ENCODE results near the gene UGT1A7.

UGT1A7 gene

DNA sequence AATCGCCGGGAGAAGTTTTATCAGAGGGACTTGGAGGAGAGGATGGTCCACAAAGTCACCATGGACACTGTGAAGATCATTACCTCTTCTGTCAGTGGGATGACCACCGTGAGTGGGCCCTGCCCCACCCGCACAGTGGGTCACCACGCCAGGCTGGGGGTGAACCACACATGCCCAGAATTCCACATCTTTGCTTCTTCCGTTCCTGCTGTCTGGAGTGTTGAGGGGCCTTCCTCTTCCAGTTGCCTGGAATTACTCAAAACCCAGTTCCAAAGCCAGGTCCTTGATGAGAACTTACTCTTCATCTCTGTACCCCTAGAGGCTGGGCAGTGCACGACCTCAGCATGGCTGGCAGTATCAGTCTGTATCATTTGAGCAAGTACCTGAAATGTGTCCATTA, 118.5 kb downstream of the UGT1A7 start:
- H3K4me3 ChIP-seq (ENCODE audit: control insufficient read depth, low read depth, low read length): no peak overlapping the region
- TF ChIP-seq, protein P1, sequence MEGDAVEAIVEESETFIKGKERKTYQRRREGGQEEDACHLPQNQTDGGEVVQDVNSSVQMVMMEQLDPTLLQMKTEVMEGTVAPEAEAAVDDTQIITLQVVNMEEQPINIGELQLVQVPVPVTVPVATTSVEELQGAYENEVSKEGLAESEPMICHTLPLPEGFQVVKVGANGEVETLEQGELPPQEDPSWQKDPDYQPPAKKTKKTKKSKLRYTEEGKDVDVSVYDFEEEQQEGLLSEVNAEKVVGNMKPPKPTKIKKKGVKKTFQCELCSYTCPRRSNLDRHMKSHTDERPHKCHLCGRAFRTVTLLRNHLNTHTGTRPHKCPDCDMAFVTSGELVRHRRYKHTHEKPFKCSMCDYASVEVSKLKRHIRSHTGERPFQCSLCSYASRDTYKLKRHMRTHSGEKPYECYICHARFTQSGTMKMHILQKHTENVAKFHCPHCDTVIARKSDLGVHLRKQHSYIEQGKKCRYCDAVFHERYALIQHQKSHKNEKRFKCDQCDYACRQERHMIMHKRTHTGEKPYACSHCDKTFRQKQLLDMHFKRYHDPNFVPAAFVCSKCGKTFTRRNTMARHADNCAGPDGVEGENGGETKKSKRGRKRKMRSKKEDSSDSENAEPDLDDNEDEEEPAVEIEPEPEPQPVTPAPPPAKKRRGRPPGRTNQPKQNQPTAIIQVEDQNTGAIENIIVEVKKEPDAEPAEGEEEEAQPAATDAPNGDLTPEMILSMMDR (IDR thresholded peaks at IDR 0.05; ENCODE audit: control insufficient read depth, insufficient read depth, low read depth, low read length, missing control alignments): no peak
- no peak for DNase-seq (ENCODE audit: low read depth)

DNA sequence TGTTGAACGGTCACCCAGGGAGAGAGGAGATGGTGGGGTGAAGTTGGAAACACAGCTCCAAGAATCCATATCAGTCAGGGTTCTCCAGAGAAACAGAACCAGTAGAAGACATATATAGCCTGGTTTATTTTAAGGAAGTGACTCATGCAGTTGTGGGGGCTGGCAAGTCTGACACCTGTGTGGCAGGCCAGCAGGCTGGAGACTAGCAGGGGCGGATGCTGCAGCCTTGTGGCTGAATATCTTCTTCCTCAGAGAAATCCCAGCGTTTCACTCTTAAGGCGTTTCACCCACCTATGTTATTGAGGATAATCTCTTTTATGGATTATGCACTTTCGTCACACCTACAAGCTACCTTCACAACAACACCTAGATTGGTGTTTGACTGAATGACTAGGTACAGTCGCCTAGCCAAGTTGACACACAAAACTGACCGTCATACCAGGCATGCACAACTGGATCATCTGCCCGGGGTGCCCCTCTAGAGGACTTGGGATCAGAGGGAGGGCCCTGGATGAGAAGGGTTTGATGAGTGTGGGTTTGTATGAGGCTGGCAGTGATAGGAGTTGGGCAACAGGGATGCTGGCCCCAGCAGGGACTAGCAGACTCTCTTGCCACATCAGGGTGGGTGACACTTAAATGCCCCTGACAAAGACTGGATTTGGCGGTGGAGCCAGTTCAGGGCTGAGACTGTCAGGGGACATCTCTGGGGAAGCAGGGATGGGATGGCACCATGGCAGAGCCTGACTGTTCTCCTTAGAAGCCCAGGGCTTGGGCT, 119.8 kb downstream of the UGT1A7 start:
- H3K4me3 ChIP-seq (ENCODE audit: control insufficient read depth, low read depth, low read length): no peak overlapping the region
- TF ChIP-seq, protein P1 (IDR thresholded peaks at IDR 0.05; ENCODE audit: control insufficient read depth, insufficient read depth, low read depth, low read length, missing control alignments): no peak
- DNase-seq (ENCODE audit: low read depth): no peak

DNA sequence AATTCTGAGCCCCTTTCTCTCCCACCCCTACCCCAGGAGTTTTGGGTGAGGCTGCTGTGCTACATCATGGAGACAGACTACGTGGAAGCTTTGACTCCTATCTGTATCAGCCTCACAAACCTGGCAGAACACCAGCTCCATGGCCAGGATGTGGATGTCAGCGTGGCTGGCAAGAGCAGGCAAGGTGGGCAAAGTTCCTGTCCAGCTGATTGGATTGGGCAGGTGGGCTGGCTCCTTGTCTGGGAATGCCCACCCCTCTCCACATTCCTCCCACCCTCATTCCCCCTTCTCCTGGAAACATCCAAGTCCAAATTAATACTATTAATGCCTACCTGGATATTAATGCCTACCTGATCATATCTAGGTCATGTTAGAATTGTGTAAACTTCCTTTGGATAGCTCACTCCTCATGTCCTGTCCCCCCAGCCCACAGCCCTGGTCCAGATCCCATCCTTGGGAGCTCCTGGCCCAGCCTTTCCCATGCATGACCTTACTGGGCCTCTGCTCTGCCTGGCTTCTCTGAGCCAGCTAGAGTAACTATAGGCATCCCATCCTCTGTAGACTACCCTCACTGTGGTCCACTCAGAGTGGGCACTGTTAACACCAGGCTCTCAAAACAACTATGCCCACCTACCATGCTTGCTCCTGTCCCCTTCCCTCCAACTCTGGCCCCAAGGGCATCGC, 120.6 kb downstream of the UGT1A7 start:
- no peak overlapping the region for H3K4me3 ChIP-seq (ENCODE audit: control insufficient read depth, low read depth, low read length)
- TF ChIP-seq, protein P1 (IDR thresholded peaks at IDR 0.05; ENCODE audit: control insufficient read depth, insufficient read depth, low read depth, low read length, missing control alignments): no peak
- DNase-seq (ENCODE audit: low read depth): no peak

DNA sequence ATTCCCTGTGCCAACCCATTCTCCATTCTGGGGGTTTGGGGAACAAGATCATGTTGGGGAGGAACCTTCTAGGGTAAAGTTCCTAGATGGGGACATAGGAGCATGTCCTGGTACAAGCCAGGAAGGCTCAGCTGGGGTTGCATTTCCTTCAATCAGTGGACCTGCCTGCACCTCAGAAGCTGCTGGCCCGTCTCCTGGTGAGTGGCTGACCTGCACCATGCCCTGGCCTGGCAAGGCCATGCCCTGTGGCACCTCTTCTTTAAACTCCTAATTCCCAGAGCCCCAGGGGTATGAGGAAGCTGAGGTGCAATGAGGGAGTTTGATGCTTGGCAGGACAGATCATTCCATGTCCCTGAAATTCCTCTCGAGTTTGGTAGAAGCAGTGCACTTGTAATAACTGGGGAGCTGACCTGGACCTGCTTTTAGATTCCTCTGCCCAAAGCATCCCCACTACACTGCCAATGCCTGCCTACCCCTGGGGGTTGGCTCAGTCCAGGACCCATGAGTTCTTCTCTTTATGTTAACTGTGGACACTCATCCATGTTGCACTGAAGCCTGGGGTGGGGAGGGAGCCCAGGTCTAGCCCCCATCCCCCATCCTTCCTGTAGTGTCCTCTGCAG, 121.7 kb downstream of the UGT1A7 start:
- TF ChIP-seq, protein P1 (IDR thresholded peaks at IDR 0.05; ENCODE audit: control insufficient read depth, insufficient read depth, low read depth, low read length, missing control alignments): no peak
- no peak for DNase-seq (ENCODE audit: low read depth)

DNA sequence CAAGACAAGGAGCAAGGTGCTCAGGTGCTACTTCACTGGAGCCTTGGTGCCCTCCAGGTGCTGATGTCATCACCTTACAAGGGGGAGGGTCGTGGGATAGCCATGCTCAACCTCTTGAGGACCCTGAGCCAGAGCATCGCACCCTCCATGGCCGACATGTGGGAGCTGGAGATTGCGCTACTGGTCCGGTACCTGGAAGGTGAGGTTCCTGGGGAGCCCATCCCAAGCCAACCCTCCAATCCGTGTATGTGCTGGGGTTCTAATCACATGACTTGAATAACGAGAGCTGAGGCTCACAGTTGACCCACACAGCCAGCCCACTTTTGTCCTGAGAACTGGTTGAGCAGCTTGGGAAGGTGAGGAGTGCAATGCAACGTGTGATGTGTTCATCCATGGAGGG, 122.3 kb downstream of the UGT1A7 start:
- no peak for DNase-seq (ENCODE audit: low read depth)
- TF ChIP-seq, protein P1 (IDR thresholded peaks at IDR 0.05; ENCODE audit: control insufficient read depth, insufficient read depth, low read depth, low read length, missing control alignments): no peak
- no peak overlapping the region for H3K4me3 ChIP-seq (ENCODE audit: control insufficient read depth, low read depth, low read length)

More for the DNA sequence above, 121.7 kb downstream of the UGT1A7 start:
- H3K4me3 ChIP-seq (ENCODE audit: control insufficient read depth, low read depth, low read length): no peak overlapping the region

DNA sequence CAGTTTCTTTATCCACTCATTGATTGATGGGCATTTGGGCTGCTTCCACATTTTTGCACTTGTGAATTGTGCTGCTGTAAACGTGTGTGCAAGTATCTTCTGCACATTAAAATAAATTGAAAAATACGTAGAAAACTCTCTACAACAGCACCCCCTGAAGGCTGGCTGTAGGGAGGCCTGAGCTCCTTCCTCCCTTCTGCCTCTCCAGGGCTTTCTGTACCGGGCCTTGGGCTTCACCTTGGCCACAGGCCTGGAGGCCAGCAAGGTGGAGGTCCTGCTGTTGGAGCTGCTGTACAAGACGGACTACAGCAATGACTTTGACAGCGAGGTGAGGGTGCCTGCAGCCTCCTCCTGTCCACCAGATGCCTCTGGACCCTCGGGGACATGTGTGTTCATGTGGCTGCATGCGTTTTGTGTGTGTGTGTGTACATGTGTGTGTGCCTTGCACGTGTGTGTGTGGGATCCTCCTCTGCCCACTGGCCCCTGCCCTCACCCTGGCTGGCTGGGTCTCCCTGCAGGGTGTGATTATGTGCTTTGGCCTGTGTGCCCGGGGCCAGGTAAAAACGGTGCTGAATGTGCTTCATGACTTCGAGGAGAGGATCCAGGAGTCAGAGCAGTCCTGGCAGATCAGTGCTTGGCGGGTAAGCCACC, 125.6 kb downstream of the UGT1A7 start:
- DNase-seq (ENCODE audit: low read depth): no peak
- no peak overlapping the region for H3K4me3 ChIP-seq (ENCODE audit: control insufficient read depth, low read depth, low read length)
- TF ChIP-seq, protein P1 (IDR thresholded peaks at IDR 0.05; ENCODE audit: control insufficient read depth, insufficient read depth, low read depth, low read length, missing control alignments): no peak
